HEK293 (cell line): ENCODE measurements around the gene MARCHF10.
"Not testable (repeated sequence)": the region's sequence is repeated elsewhere in the genome, so short reads cannot be mapped to it uniquely, and the experiment has no call there.

Experiments used
- CTCF ChIA-PET: fragments of 350-600 bp; formaldehyde crosslinking; extraction: SDS; loops from one replicate; lab custom pipeline; 2021; ENCODE audit warnings: antibody characterized with exemption; lab: Yijun Ruan, JAX
- POLR2A ChIA-PET: fragments of 300-600 bp; formaldehyde crosslinking; extraction: SDS; loops from one replicate; lab custom pipeline; 2020; ENCODE audit warnings: antibody characterized with exemption, inconsistent platforms; lab: Yijun Ruan, JAX
- H3K27ac ChIP-seq: fragments of 200-500 bp; sonication (Bioruptor generic); 2 replicates; pipeline ENCODE4 v1.5.1; 2014; ENCODE audit warnings: low read depth, low read length, control low read depth, inconsistent platforms; ENCODE audit errors: extremely low read depth
- H3K36me3 ChIP-seq, 2 experiments: fragments of 200-500 bp in 1 of 2; sonication (Bioruptor generic) in 1 of 2; 1 replicate in 1 of 2; 2 replicates in 1 of 2; pipeline ENCODE4 v1.5.1; 2014 to 2017; ENCODE audit warnings: inconsistent platforms in 2 of 2, low read length in 2 of 2; ENCODE audit not compliant: control insufficient read depth in 2 of 2, insufficient read depth in 1 of 2
- H3K4me1 ChIP-seq: fragments of 200-500 bp; sonication (Bioruptor generic); 2 replicates; pipeline ENCODE4 v1.5.1; 2014; ENCODE audit warnings: mild to moderate bottlenecking, low read length, inconsistent platforms; ENCODE audit not compliant: control insufficient read depth, insufficient read depth
- H3K4me3 ChIP-seq: 2 replicates; pipeline ENCODE4 v1.5.1; 2011; ENCODE audit warnings: low read depth, mild to moderate bottlenecking, control low read depth, low read length, moderate library complexity
- H3K9me3 ChIP-seq: fragments of 200-500 bp; sonication (Bioruptor generic); 2 replicates; pipeline ENCODE4 v1.5.1; 2014; ENCODE audit warnings: low read depth, low read length, inconsistent platforms; ENCODE audit not compliant: control insufficient read depth, insufficient read depth
- GLIS1 ChIP-seq: fragments of 450-650 bp; formaldehyde crosslinking; IDR thresholded peaks from 2 replicates; pipeline ENCODE4 v1.5.1; 2016; ENCODE audit warnings: missing biosample characterization, missing genetic modification characterization
- OSR2 ChIP-seq: fragments of 450-650 bp; formaldehyde crosslinking; IDR thresholded peaks from 2 replicates; pipeline ENCODE4 v1.5.1; 2016; ENCODE audit warnings: missing biosample characterization, missing genetic modification characterization
- REST ChIP-seq: fragments of 450-650 bp; formaldehyde crosslinking; IDR thresholded peaks from 2 replicates; pipeline ENCODE4 v1.5.1; 2016; ENCODE audit warnings: missing biosample characterization, missing genetic modification characterization
- ZNF132 ChIP-seq: fragments of 450-650 bp; formaldehyde crosslinking; IDR thresholded peaks from 2 replicates; pipeline ENCODE4 v1.5.1; 2017; ENCODE audit warnings: missing biosample characterization, missing genetic modification characterization, borderline replicate concordance
- ZNF2 ChIP-seq: fragments of 450-650 bp; formaldehyde crosslinking; IDR thresholded peaks from 2 replicates; pipeline ENCODE4 v1.5.1; 2016; ENCODE audit warnings: missing biosample characterization, missing genetic modification characterization
- ZNF214 ChIP-seq: fragments of 450-650 bp; formaldehyde crosslinking; IDR thresholded peaks from 2 replicates; pipeline ENCODE4 v1.5.1; 2017; ENCODE audit warnings: missing biosample characterization, mild to moderate bottlenecking, missing genetic modification characterization, borderline replicate concordance
- ZNF366 ChIP-seq: fragments of 450-650 bp; formaldehyde crosslinking; conservative IDR thresholded peaks from 2 replicates; pipeline ENCODE4 v1.5.1; 2016; ENCODE audit warnings: missing biosample characterization, missing genetic modification characterization
- ZNF701 ChIP-seq: fragments of 450-650 bp; formaldehyde crosslinking; IDR thresholded peaks from 2 replicates; pipeline ENCODE4 v1.5.1; 2016; ENCODE audit warnings: missing biosample characterization, missing genetic modification characterization
- ZNF792 ChIP-seq: fragments of 450-650 bp; formaldehyde crosslinking; IDR thresholded peaks from 2 replicates; pipeline ENCODE4 v1.5.1; 2016; ENCODE audit warnings: missing biosample characterization, missing genetic modification characterization
- TF ChIP-seq, protein P1 (sequence below): fragments of 450-650 bp; formaldehyde crosslinking; IDR thresholded peaks from 2 replicates; pipeline ENCODE4 v1.5.1; 2016; ENCODE audit warnings: missing biosample characterization, missing genetic modification characterization, borderline replicate concordance

The MARCHF10 gene

GRCh38 chr17:62698459-62698858, 109.7 kb downstream of the MARCHF10 start:
- POLR2A ChIA-PET, H3K36me3 ChIP-seq, H3K27ac ChIP-seq, H3K4me1 ChIP-seq, H3K9me3 ChIP-seq, H3K4me3 ChIP-seq: not testable (repeated sequence)
- CTCF ChIA-PET = interaction anchor here (0.6 to 0.7 kb wide), 2 partner anchors 90 to 706 kb away, joined by 3 to 5 read pairs; no protein-coding TSS in a partner anchor

GRCh38 chr17:62696726-62697490, 111.2 kb downstream of the MARCHF10 start:
- ChIA-PET POLR2A (no interaction called here), CTCF (no interaction called here)
- no peak overlapping the region for H3K4me3 ChIP-seq
- H3K9me3 ChIP-seq = no peaks in the 10 kb centered on the region
- TF ChIP-seq ZNF2 (tag by site-specific recombination) (no peak), ZNF701 (tag by site-specific recombination) (no peak), ZNF132 (tag by site-specific recombination) (no peak)
- no peak overlapping the region for H3K27ac ChIP-seq
- H3K36me3 ChIP-seq = peaks cover 0 to 4% of the 10 kb centered on the region in 2 experiments; a peak in 1 of 3 replicates
- H3K4me1 ChIP-seq = no peaks in the 10 kb centered on the region

DNA sequence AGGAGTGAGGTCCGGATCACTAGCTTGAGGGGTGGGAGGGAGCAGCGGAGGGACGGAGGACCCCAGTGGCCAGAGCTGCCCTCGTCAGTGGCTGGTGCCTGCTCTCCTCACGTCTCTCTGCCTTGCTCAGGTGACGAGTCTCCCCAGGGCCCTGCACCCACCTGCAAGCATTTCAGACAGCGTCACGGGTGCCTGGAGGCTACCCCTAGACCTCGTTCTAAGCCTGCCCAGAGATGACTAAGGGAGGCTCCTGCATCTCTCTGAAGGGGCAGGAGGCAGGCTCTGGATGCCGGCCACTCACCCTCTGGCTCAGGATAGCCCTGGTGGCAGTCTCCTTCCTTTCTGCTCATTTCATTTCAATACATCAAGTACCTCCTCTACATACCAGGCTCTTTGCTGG, 111.9 kb downstream of the MARCHF10 start:
- Histone ChIP-seq H3K4me3 (no peak overlapping the region), H3K9me3 (no peaks in the 10 kb centered on the region), H3K36me3 (peaks cover 0 to 5% of the 10 kb centered on the region in 2 experiments; a peak in 1 of 3 replicates), H3K4me1 (no peaks in the 10 kb centered on the region), H3K27ac (no peak overlapping the region)
- ChIA-PET CTCF (no interaction called here), POLR2A (no interaction called here)
- TF ChIP-seq ZNF214 = no peak
- no peak for TF ChIP-seq GLIS1
- no peak for TF ChIP-seq ZNF792 (tag by site-specific recombination)
- TF ChIP-seq ZNF366 (tag by site-specific recombination) = no peak
- TF ChIP-seq, protein P1, sequence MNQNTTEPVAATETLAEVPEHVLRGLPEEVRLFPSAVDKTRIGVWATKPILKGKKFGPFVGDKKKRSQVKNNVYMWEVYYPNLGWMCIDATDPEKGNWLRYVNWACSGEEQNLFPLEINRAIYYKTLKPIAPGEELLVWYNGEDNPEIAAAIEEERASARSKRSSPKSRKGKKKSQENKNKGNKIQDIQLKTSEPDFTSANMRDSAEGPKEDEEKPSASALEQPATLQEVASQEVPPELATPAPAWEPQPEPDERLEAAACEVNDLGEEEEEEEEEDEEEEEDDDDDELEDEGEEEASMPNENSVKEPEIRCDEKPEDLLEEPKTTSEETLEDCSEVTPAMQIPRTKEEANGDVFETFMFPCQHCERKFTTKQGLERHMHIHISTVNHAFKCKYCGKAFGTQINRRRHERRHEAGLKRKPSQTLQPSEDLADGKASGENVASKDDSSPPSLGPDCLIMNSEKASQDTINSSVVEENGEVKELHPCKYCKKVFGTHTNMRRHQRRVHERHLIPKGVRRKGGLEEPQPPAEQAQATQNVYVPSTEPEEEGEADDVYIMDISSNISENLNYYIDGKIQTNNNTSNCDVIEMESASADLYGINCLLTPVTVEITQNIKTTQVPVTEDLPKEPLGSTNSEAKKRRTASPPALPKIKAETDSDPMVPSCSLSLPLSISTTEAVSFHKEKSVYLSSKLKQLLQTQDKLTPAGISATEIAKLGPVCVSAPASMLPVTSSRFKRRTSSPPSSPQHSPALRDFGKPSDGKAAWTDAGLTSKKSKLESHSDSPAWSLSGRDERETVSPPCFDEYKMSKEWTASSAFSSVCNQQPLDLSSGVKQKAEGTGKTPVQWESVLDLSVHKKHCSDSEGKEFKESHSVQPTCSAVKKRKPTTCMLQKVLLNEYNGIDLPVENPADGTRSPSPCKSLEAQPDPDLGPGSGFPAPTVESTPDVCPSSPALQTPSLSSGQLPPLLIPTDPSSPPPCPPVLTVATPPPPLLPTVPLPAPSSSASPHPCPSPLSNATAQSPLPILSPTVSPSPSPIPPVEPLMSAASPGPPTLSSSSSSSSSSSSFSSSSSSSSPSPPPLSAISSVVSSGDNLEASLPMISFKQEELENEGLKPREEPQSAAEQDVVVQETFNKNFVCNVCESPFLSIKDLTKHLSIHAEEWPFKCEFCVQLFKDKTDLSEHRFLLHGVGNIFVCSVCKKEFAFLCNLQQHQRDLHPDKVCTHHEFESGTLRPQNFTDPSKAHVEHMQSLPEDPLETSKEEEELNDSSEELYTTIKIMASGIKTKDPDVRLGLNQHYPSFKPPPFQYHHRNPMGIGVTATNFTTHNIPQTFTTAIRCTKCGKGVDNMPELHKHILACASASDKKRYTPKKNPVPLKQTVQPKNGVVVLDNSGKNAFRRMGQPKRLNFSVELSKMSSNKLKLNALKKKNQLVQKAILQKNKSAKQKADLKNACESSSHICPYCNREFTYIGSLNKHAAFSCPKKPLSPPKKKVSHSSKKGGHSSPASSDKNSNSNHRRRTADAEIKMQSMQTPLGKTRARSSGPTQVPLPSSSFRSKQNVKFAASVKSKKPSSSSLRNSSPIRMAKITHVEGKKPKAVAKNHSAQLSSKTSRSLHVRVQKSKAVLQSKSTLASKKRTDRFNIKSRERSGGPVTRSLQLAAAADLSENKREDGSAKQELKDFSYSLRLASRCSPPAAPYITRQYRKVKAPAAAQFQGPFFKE (tag by site-specific recombination) = no peak
- no peak for TF ChIP-seq OSR2 (tag by site-specific recombination)
- TF ChIP-seq REST (tag by site-specific recombination) = no peak
